CD1c-positive myeloid dendritic cell (primary cell): ENCODE results near the gene ALDOA.

Experiments used
- DNase-seq: peaks from one replicate; pipeline ENCODE4 v3.0.0-alpha.2; 2016; ENCODE audit errors: extremely low spot score

ALDOA gene

GRCh38 chr16:30069611-30070462, 4.3 kb downstream of the ALDOA start:
- no peak for DNase-seq

- no peak for DNase-seq
Observed at GRCh38 chr16:30070490-30070889, 4.9 kb downstream of the ALDOA start.

GRCh38 chr16:30075503-30076275, 10.1 kb downstream of the ALDOA start, which contains the start of gene PPP4C:
Gene PPP4C (plus strand): TSS chr16:30075994. CDS start chr16:30076378, 384 bp downstream.
- DNase-seq: peak; percentile 93

- DNase-seq: no peak
Observed at GRCh38 chr16:30076276-30076791, 10.8 kb downstream of the ALDOA start.

- DNase-seq: no peak
Observed at GRCh38 chr16:30077656-30078055, 12.1 kb downstream of the ALDOA start.

GRCh38 chr16:30078744-30079143, 13.2 kb downstream of the ALDOA start:
- DNase-seq: no peak

- no peak for DNase-seq
Observed at GRCh38 chr16:30079480-30079879, 13.9 kb downstream of the ALDOA start.

GRCh38 chr16:30082545-30083090, 17.1 kb downstream of the ALDOA start:
- no peak for DNase-seq

- DNase-seq: no peak
Observed at GRCh38 chr16:30083216-30084055, 17.9 kb downstream of the ALDOA start.

- DNase-seq: no peak
Observed at GRCh38 chr16:30084096-30084815, 18.7 kb downstream of the ALDOA start.

- no peak for DNase-seq
Observed at GRCh38 chr16:30084816-30085159, 19.2 kb downstream of the ALDOA start.

GRCh38 chr16:30085247-30085646, 19.7 kb downstream of the ALDOA start:
- no peak for DNase-seq

GRCh38 chr16:30085820-30086219, 20.3 kb downstream of the ALDOA start:
- no peak for DNase-seq

GRCh38 chr16:30086291-30087140, 21.0 kb downstream of the ALDOA start:
- no peak for DNase-seq

- peak; percentile 88 for DNase-seq
Observed at GRCh38 chr16:30087181-30087898, 21.8 kb downstream of the ALDOA start.

GRCh38 chr16:30088237-30088831, 22.8 kb downstream of the ALDOA start:
- no peak for DNase-seq

- DNase-seq: no peak
Observed at GRCh38 chr16:30088832-30089624, 23.5 kb downstream of the ALDOA start.
